ENCODE results near the gene RIMBP2.

The RIMBP2 gene

GRCh38 chr12:130437555-130438242, 278.4 kb downstream of the RIMBP2 start:
- TF ChIP-seq, protein P1, sequence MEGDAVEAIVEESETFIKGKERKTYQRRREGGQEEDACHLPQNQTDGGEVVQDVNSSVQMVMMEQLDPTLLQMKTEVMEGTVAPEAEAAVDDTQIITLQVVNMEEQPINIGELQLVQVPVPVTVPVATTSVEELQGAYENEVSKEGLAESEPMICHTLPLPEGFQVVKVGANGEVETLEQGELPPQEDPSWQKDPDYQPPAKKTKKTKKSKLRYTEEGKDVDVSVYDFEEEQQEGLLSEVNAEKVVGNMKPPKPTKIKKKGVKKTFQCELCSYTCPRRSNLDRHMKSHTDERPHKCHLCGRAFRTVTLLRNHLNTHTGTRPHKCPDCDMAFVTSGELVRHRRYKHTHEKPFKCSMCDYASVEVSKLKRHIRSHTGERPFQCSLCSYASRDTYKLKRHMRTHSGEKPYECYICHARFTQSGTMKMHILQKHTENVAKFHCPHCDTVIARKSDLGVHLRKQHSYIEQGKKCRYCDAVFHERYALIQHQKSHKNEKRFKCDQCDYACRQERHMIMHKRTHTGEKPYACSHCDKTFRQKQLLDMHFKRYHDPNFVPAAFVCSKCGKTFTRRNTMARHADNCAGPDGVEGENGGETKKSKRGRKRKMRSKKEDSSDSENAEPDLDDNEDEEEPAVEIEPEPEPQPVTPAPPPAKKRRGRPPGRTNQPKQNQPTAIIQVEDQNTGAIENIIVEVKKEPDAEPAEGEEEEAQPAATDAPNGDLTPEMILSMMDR (IDR thresholded peaks at IDR 0.05; ENCODE audit: insufficient read depth, low read length, missing control alignments), result no peak
- ChIA-PET CTCF (no interaction called here), POLR2A (no interaction called here)

GRCh38 chr12:130436741-130437501, 279.2 kb downstream of the RIMBP2 start:
- DNase-seq (ENCODE audit: low read depth, low spot score), result no peak
- H3K4me3 ChIP-seq (ENCODE audit: low read depth, low read length), result no peak overlapping the region
- ChIA-PET CTCF (no interaction called here), POLR2A (no interaction called here)
- TF ChIP-seq, protein P1 (IDR thresholded peaks at IDR 0.05; ENCODE audit: insufficient read depth, low read length, missing control alignments), result no peak

More at GRCh38 chr12:130437555-130438242, 278.4 kb downstream of the RIMBP2 start:
- H3K4me3 ChIP-seq (ENCODE audit: low read depth, low read length), result no peak overlapping the region
- no peak for DNase-seq (ENCODE audit: low read depth, low spot score)

DNA sequence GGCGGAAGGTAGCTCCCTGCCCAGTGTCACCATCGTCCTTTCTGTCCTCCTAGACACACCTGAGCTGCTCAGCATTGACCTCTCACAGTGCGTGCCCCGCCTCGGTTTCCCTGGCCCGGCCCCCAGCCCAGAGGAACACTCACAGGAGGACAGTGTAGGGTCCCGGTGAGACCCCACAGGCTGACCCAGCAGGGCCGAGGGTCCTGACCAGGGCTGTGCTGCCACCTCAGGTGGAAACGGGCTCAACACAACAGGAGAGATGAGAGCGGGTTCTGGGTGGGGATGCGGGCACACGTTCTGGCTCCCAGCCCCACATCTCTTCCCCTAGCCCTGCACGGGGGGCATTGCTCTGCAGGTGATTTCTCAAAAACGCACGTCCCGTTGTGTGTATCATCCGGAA, 280.3 kb downstream of the RIMBP2 start:
- DNase-seq (ENCODE audit: low read depth, low spot score), result no peak
- TF ChIP-seq, protein P1 (IDR thresholded peaks at IDR 0.05; ENCODE audit: insufficient read depth, low read length, missing control alignments), result no peak
- CTCF ChIA-PET, result no interaction called here
- H3K4me3 ChIP-seq (ENCODE audit: low read depth, low read length), result no peak overlapping the region
- POLR2A ChIA-PET, result no interaction called here

- no peak for DNase-seq (ENCODE audit: low read depth, low spot score)
- ChIA-PET POLR2A (no interaction called here), CTCF (no interaction called here)
- TF ChIP-seq, protein P1 (IDR thresholded peaks at IDR 0.05; ENCODE audit: insufficient read depth, low read length, missing control alignments), result no peak
- H3K4me3 ChIP-seq (ENCODE audit: low read depth, low read length), result no peak overlapping the region
These were observed 280.8 kb downstream of the RIMBP2 start for GRCh38 chr12:130435331-130435730.

GRCh38 chr12:130434560-130434959, 281.5 kb downstream of the RIMBP2 start:
- CTCF ChIA-PET, result no interaction called here
- no peak for DNase-seq (ENCODE audit: low read depth, low spot score)
- TF ChIP-seq, protein P1 (IDR thresholded peaks at IDR 0.05; ENCODE audit: insufficient read depth, low read length, missing control alignments), result no peak
- POLR2A ChIA-PET, result no interaction called here
- no peak overlapping the region for H3K4me3 ChIP-seq (ENCODE audit: low read depth, low read length)

DNA sequence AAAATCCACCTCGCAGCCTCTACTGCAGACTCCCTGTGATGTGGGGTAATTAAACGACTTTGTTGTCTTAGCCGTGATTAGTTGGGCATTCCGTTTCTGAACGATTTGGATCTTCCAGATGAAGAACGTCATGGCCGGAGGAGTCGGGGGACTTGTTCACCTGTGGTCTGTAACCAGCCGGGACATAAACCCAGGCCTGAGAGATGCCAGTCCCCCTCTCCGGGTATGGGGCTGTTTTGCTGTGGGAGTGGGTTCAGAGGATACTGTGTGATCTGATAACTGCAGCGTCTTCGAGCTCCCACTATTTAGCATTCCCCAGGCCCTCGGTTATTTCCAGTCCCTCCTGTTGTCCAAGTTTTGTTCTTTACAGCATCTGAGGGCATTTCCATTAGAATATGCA, 282.3 kb downstream of the RIMBP2 start:
- DNase-seq (ENCODE audit: low read depth, low spot score), result no peak
- TF ChIP-seq, protein P1 (IDR thresholded peaks at IDR 0.05; ENCODE audit: insufficient read depth, low read length, missing control alignments), result no peak
- ChIA-PET POLR2A (no interaction called here), CTCF (no interaction called here)
- no peak overlapping the region for H3K4me3 ChIP-seq (ENCODE audit: low read depth, low read length)

All from AG04449 (cell line).